ENCODE measurements around the gene WDR18.

The WDR18 gene

GRCh38 chr19:1042689-1043511 is 58.8 kb downstream of the WDR18 start:
- no peak for DNase-seq (ENCODE audit: low spot score)
